ENCODE measurements around the gene DCLK2.

DNA sequence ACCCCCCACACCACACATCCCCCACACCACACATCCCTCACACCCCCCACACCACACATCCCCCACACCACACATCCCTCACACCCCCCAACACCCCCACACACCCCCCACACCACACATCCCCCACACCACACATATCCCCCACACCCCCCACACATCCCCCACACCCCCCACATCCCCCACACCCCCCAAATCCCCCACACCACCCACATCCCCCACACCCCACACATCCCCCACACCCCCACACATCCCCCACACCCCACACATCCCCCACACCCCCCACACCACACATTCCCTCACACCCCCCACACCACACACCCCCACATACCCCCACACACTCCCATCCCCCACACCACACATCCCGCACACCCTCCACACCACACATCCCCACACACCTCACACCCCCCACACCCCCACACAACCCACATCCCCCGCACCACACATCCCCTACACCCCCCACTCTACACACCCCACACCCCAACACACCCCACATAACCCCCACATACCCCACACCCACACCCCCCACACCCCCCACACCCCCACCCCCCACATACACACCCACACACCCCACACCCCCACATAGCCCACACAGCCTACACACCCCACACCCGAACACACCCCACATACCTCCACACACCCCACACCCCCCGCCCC is 172.9 kb downstream of the DCLK2 start:
- no peak for TF ChIP-seq EZH2phosphoT487 (IDR thresholded peaks at IDR 0.05; ENCODE audit: low read depth)
- TF ChIP-seq, protein P1, sequence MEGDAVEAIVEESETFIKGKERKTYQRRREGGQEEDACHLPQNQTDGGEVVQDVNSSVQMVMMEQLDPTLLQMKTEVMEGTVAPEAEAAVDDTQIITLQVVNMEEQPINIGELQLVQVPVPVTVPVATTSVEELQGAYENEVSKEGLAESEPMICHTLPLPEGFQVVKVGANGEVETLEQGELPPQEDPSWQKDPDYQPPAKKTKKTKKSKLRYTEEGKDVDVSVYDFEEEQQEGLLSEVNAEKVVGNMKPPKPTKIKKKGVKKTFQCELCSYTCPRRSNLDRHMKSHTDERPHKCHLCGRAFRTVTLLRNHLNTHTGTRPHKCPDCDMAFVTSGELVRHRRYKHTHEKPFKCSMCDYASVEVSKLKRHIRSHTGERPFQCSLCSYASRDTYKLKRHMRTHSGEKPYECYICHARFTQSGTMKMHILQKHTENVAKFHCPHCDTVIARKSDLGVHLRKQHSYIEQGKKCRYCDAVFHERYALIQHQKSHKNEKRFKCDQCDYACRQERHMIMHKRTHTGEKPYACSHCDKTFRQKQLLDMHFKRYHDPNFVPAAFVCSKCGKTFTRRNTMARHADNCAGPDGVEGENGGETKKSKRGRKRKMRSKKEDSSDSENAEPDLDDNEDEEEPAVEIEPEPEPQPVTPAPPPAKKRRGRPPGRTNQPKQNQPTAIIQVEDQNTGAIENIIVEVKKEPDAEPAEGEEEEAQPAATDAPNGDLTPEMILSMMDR (IDR thresholded peaks at IDR 0.05; ENCODE audit: low read depth, low read length), result no peak

All from OCI-LY3 (cell line).